Omental fat pad (tissue), 4 donors: ENCODE results near the gene KBTBD3. TPM values are rescaled to one million over a fixed set of nuclear protein-coding genes. Genes with fewer than 3 reads are reported as not detected.

Experiments used
- ATAC-seq: fragments of 150-250 bp; one replicate; pipeline ENCODE4 v1.9.1; 2016; ENCODE audit warnings: mild to moderate bottlenecking, moderate library complexity; ENCODE audit not compliant: low FRiP score
- DNase-seq: peaks from one replicate; pipeline ENCODE4 v3.0.0-alpha.2; 2019; ENCODE audit warnings: low spot score
- CTCF ChIP-seq, 3 donors: fragments of 450-650 bp; IDR thresholded peaks; one replicate each; pipeline ENCODE4 v1.5.1; 2016 to 2017; ENCODE audit warnings: antibody characterized with exemption in 3 of 3, mild to moderate bottlenecking in 3 of 3, moderate library complexity in 2 of 3
- total RNA-seq, 4 donors: library from RNA; depleted of rRNA; stranded (reverse); fragments of >200 nt; gene quantifications; one replicate each; pipeline ENCODE4 v1.1.0, GENCODE V29; 2016

Gene KBTBD3
- total RNA-seq, result 10 to 100 TPM in 1 of 4 donors, 1 to 10 TPM in 3; 2.5 to 12.0 (median 4.4) TPM

DNA sequence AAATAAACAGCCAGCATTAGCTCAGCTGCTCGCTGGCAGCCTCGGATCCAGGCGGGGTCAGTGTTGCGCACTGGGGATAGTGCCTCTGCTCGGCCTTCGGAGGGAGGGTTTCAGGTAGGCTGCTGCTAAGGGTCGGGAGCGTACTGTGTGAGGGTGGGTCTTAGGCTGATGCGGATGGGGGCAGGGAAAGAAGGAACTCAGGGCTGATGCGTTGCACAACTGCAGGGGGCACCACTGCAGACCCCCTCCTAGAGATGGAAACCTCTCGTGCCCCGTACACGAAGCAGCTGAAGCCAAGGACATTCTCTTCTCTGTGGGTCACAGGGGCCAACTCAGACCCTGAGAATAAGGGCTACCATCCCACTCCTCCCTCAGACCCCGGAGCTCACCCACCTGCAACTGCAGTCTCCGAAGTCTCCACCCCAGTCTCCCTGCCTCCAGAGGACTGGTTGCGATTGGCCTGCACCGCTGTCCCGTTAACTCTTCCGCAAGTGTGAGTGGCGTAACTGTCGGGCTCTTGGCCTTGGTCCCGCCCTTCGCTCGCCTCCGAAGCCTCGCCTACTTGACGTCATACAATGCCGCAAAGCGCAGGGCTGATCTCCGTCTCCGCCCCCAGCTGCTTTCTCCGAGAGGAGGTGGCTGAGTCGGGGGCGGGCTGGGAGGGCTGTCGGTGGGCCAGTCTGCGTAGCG, at the start of gene KBTBD3:
TSS of gene KBTBD3 (minus strand) at position 429 of the 690 bp plus-strand sequence. CDS start 18,250 bp downstream, outside the sequence.
- TF ChIP-seq CTCF (IDR thresholded peaks at IDR 0.05), result no peak
- DNase-seq (peak; percentile 87), ATAC-seq (peak; percentile 99)

- no peak for DNase-seq
- ATAC-seq, result no peak
- TF ChIP-seq CTCF (IDR thresholded peaks at IDR 0.05), result no peak
These were observed 44.6 kb upstream of the KBTBD3 start for GRCh38 chr11:106121570-106122320.

- no peak for ATAC-seq
- DNase-seq, result no peak
- TF ChIP-seq CTCF (IDR thresholded peaks at IDR 0.05), result no peak
These were observed 28.8 kb upstream of the KBTBD3 start for GRCh38 chr11:106105986-106106385.

DNA sequence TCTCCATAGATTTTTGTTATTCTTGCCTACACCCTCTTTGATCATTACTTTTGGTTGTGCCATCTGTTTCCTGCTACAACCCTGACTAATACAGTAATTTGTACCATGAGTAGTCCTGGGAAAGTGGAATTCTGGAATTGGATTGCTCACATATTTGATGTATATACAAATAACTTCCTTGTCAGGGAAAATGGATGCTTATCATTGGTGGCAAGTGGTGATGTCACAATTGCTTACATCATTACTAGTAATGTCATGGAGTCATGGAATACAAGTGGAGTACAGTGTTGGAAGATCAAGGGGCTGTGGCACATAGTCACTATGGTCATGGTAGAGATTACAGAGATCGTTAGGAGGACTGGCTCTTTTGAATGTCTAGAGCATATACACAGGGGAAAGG, 24.7 kb upstream of the KBTBD3 start:
- DNase-seq, result no peak
- no peak for TF ChIP-seq CTCF (IDR thresholded peaks at IDR 0.05)
- ATAC-seq, result no peak

- ATAC-seq (no peak), DNase-seq (no peak)
- no peak for TF ChIP-seq CTCF (IDR thresholded peaks at IDR 0.05)
These were observed 24.2 kb upstream of the KBTBD3 start for GRCh38 chr11:106101370-106101769.

- no peak for TF ChIP-seq CTCF (IDR thresholded peaks at IDR 0.05)
- ATAC-seq (no peak), DNase-seq (no peak)
These were observed 21.9 kb upstream of the KBTBD3 start for GRCh38 chr11:106098893-106099553.
